ENCODE measurements around the gene EXOC4.

Gene EXOC4

GRCh38 chr7:133360201-133360600 lies 107.3 kb downstream of the EXOC4 start:
- no peak overlapping the region for H3K27ac ChIP-seq
- ChIA-PET CTCF (no interaction called here), POLR2A (ENCODE audit: low non-redundant PET) (no interaction called here)
- no peak for TF ChIP-seq CTCF (conservative IDR thresholded peaks at IDR 0.05; ENCODE audit: low read depth)
- DNase-seq (ENCODE audit: low spot score), result no peak

DNA sequence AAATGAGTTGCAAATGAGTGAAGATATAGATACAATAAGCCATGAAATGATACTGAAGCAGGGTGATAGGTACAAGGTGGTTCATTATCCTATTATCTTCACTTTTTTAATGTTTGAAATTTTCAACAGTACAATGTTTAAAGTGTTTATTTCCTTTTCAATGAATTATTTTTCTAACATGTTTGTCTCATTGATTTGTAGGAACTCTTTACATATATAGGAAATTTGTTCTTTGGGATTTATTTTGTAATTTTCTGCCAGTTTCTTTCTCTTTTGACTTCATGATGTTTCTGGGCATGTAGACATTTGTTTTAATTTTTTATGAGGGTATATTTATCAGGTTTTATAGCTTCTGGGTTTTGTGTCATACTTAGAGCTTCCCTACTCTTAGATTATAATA lies 108.9 kb downstream of the EXOC4 start:
- TF ChIP-seq CTCF (conservative IDR thresholded peaks at IDR 0.05; ENCODE audit: low read depth), result no peak
- no peak for DNase-seq (ENCODE audit: low spot score)
- H3K27ac ChIP-seq, result no peak overlapping the region
- ChIA-PET CTCF (no interaction called here), POLR2A (ENCODE audit: low non-redundant PET) (no interaction called here)

- POLR2A ChIA-PET (ENCODE audit: low non-redundant PET), result no interaction called here
- no peak for TF ChIP-seq CTCF (conservative IDR thresholded peaks at IDR 0.05; ENCODE audit: low read depth)
- H3K27ac ChIP-seq, result no peak overlapping the region
- CTCF ChIA-PET, result no interaction called here
- no peak for DNase-seq (ENCODE audit: low spot score)
These were observed 112.2 kb downstream of the EXOC4 start for GRCh38 chr7:133364959-133365690.

DNA sequence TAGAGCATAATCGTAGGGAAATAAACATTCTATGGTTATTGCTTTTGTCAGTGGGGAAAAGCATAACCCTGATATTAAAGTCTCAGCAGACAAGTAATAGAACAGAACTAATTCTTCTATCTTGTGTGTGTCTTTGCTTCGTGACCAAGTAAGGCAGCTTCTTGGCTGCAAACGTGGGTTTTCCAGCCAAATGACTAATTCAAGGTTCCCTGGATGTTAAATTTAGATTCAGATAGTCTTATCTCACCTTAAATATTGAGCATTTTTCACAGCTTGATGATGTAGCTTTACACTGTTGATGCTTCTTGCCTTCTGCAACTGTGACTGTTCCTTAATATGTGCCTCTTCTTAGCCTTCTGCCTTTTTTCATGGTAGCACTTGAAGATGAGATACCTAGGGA lies 113.0 kb downstream of the EXOC4 start:
- TF ChIP-seq CTCF (conservative IDR thresholded peaks at IDR 0.05; ENCODE audit: low read depth), result no peak
- no peak overlapping the region for H3K27ac ChIP-seq
- POLR2A ChIA-PET (ENCODE audit: low non-redundant PET), result no interaction called here
- no peak for DNase-seq (ENCODE audit: low spot score)
- CTCF ChIA-PET, result no interaction called here

- no peak overlapping the region for H3K27ac ChIP-seq
- DNase-seq (ENCODE audit: low spot score), result no peak
- CTCF ChIA-PET, result no interaction called here
- no peak for TF ChIP-seq CTCF (conservative IDR thresholded peaks at IDR 0.05; ENCODE audit: low read depth)
- POLR2A ChIA-PET (ENCODE audit: low non-redundant PET), result no interaction called here
These were observed 114.7 kb downstream of the EXOC4 start for GRCh38 chr7:133367561-133367960.

DNA sequence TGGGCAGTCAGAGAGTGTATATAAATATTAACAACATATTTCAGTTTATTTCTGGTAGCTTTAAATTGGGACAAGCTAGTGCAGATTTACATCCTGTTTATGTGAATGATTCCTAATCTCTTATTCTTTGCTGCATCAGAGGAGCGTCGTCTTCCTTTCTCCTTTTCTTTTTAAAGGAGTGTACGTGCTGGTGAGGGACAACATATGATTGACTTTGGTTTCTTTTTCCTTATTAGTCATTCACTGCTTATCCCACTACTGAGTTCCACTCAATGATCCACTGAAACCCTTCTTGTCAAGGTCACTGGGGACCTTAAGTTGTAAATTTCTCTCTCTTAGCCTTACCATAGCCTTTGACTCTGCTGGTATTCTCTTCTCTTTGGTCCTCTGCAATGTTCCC lies 116.3 kb downstream of the EXOC4 start:
- no peak overlapping the region for H3K27ac ChIP-seq
- ChIA-PET POLR2A (ENCODE audit: low non-redundant PET) (no interaction called here), CTCF (interaction anchor here (0.6 kb wide), 1 partner anchor 368 kb away, joined by 3 read pairs; no protein-coding TSS in a partner anchor)
- no peak for TF ChIP-seq CTCF (conservative IDR thresholded peaks at IDR 0.05; ENCODE audit: low read depth)
- DNase-seq (ENCODE audit: low spot score), result no peak

Measured in RWPE1 (cell line).